Measurements from ENCODE around the gene XKR8.

The XKR8 gene

DNA sequence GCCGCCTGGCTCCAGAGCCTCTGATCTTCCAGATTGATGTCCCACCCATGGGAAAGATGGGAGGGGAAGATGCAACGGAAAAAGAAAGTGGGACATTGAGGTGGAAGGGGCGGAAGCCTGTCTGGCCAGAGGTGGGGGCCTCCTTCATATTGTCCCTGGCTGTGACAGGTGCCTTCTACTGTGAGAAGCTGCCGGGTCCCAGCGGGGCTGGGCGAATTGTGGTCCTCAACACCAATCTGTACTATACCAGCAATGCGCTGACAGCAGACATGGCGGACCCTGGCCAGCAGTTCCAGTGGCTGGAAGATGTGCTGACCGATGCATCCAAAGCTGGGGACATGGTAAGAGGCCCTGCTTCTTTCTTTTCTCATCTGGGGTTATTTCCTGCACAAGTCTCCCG lies 5.6 kb upstream of the XKR8 start:
- in situ Hi-C loops (cut with MboI; ENCODE audit: low sequenced_read_pairs) = no loop called here

GRCh38 chr1:27955076-27955475 lies 4.7 kb upstream of the XKR8 start:
- in situ Hi-C loops (cut with MboI; ENCODE audit: low sequenced_read_pairs) = no loop called here

GRCh38 chr1:27956761-27957160 lies 3.0 kb upstream of the XKR8 start:
- in situ Hi-C loops (cut with MboI; ENCODE audit: low sequenced_read_pairs) = no loop called here

DNA sequence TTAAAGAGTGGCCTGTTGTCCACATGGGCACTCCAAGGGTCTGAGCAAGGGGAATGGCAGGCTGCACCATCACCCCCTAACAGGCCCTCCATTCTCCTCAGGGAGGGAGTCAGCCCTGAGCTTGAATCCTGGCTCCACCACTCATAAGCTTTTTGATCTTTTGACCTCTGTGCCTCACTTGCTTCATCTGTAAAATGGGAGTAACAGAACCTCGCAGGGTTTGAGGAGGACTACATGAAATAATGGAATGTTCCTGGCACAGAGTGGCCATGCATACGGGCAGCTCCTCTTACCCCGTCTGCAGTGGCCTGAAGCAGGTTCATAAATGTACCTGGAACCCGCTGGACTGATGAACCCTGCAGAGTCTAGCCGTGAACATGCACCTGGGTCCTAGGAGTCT lies 2.1 kb upstream of the XKR8 start:
- in situ Hi-C loops (cut with MboI; ENCODE audit: low sequenced_read_pairs) = no loop called here

- in situ Hi-C loops (cut with MboI; ENCODE audit: low sequenced_read_pairs) = no loop called here
Measured at GRCh38 chr1:27958513-27958912, 1.3 kb upstream of the XKR8 start.

- in situ Hi-C loops (cut with MboI; ENCODE audit: low sequenced_read_pairs) = no loop called here
Measured at GRCh38 chr1:27960762-27961645, 1.2 kb downstream of the XKR8 start.

DNA sequence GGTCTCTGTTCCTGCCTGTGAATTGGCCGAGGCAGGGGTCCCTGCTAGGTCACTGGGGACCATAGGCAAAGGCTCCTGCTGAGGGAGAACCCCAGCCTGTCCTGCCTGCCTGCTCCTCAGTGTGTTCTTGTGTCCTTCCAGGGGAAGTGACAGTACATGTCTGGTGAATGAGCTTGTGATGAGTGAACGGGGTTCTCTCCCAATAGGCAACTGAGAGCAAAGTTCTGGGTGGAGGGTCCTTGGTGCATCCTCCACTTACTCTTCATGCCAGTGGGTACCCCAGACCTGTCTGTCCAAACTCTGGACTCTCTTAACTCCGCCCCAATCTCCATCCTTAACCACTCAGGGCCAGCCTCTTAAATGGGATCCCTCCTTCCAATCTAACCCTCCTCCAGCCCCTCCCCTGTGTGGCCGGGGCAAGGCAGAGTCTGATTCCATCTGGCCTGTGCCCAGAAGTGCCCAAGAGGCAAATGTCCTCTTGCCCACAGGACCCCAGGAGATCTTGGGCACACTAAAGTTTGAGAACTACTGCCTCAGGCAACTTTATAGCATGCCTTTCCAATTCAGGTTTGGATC lies 2.0 kb downstream of the XKR8 start:
- in situ Hi-C loops (cut with MboI; ENCODE audit: low sequenced_read_pairs) = no loop called here

GRCh38 chr1:27963393-27963792 lies 3.6 kb downstream of the XKR8 start:
- in situ Hi-C loops (cut with MboI; ENCODE audit: low sequenced_read_pairs) = no loop called here

DNA sequence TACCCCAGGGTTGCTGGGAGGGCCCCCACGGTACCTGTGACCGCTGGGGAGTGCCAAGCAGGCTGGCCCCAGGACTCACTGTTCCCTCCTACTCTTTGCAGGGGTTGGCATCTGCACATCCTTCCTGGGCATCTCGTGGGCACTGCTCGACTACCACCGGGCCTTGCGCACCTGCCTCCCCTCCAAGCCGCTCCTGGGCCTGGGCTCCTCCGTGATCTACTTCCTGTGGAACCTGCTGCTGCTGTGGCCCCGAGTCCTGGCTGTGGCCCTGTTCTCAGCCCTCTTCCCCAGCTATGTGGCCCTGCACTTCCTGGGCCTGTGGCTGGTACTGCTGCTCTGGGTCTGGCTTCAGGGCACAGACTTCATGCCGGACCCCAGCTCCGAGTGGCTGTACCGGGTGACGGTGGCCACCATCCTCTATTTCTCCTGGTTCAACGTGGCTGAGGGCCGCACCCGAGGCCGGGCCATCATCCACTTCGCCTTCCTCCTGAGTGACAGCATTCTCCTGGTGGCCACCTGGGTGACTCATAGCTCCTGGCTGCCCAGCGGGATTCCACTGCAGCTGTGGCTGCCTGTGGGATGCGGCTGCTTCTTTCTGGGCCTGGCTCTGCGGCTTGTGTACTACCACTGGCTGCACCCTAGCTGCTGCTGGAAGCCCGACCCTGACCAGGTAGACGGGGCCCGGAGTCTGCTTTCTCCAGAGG lies 6.8 kb downstream of the XKR8 start:
- in situ Hi-C loops (cut with MboI; ENCODE audit: low sequenced_read_pairs) = no loop called here

GRCh38 chr1:27967106-27967883 lies 7.5 kb downstream of the XKR8 start:
- in situ Hi-C loops (cut with MboI; ENCODE audit: low sequenced_read_pairs) = no loop called here

DNA sequence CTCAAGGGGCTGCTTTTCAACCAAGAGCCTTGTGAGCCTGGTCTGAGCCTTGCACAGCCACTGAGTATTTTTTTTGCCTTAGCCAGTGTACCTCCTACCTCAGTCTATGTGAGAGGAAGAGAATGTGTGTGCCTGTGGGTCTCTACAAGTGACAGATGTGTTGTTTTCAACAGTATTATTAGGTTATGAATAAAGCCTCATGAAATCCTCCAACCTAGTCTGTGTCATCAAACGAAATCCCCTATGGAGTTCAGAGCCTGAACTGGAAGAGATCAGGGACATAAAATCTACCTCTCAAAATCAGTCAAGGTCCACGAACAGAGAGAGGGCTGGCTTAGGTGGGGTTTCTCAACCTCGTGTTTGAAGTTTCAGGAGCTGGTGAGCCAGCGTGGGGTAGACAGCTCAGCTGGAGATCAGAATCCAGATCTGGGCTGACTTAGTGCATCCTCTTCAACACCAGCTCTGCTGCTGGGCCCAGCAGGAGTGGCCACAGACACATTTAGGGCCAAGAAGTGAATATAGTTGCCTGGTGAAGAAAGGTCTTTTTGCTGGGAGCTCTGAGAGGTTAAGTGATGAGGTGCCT lies 8.2 kb downstream of the XKR8 start:
- in situ Hi-C loops (cut with MboI; ENCODE audit: low sequenced_read_pairs) = no loop called here

- in situ Hi-C loops (cut with MboI; ENCODE audit: low sequenced_read_pairs) = no loop called here
Measured at GRCh38 chr1:27968692-27969091, 8.9 kb downstream of the XKR8 start.

- in situ Hi-C loops (cut with MboI; ENCODE audit: low sequenced_read_pairs) = no loop called here
Measured at GRCh38 chr1:27970401-27970800, 10.6 kb downstream of the XKR8 start.

- in situ Hi-C loops (cut with MboI; ENCODE audit: low sequenced_read_pairs) = no loop called here
Measured at GRCh38 chr1:27971674-27972073, 11.9 kb downstream of the XKR8 start.

GRCh38 chr1:27972141-27972540 lies 12.4 kb downstream of the XKR8 start:
- in situ Hi-C loops (cut with MboI; ENCODE audit: low sequenced_read_pairs) = no loop called here

DNA sequence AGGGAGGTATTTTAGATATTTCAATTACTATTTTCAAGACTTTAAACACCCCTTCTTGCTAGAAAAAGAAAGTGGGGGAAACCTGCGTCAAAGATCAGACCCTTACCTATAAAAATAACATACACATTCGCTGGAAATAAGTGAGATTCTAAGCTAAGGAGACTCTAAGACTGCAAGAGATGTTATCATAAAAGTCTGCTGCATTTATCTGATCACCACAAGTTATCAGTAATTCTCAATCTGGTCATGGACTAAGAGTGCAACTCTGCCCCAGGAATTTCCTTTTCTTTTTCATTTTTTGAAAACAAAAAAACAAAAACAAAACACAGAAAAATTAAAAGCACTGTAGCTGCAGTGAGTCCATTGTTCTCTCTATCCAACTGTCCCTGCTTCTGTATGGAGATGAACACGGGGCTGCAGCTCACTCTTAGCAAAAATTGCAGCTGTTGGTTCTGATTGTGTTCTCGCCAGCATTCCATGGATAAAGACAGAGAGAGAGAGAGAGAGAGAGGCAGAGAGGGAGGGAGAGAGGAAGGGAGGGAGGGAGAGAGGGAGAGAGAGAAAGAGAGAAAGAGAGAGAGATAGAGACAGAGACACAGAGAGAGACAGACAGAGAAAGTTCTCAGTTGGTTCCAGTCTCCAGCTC lies 14.1 kb downstream of the XKR8 start:
- in situ Hi-C loops (cut with MboI; ENCODE audit: low sequenced_read_pairs) = no loop called here

GRCh38 chr1:27974417-27974781 lies 14.6 kb downstream of the XKR8 start:
- in situ Hi-C loops (cut with MboI; ENCODE audit: low sequenced_read_pairs) = no loop called here

GRCh38 chr1:27979151-27979858 lies 19.5 kb downstream of the XKR8 start:
- in situ Hi-C loops (cut with MboI; ENCODE audit: low sequenced_read_pairs) = no loop called here

DNA sequence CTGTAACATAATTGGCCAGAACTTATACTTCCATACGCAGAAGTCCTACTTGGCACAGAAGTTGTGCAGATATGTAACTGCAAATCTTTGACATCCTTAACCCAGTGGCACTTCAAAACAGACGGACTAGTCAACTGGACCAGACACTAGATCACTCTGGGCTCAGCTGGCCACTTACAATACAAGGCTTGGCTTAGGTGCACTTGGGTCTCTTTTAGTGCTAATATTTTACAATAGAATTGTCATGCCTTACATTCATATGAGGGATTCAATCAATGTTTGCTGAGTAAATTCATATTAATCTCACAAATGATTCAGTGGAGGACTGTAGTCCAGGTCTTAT lies 20.1 kb downstream of the XKR8 start:
- in situ Hi-C loops (cut with MboI; ENCODE audit: low sequenced_read_pairs) = no loop called here
